ENCODE measurements around the gene CLSTN1. TPM values are rescaled to one million over a fixed set of nuclear protein-coding genes. Genes with fewer than 3 reads are reported as not detected.
A peak's percentile ranks its signal among the peaks of the same experiment; 100 is the strongest.

Gene CLSTN1
- total RNA-seq = 49.4 and 70.9 TPM in 2 replicates
- 81.5 and 95.1 TPM in 2 replicates for polyA plus RNA-seq

- H3K9me3 ChIP-seq (ENCODE audit: low read depth) = no peaks in the 10 kb centered on the region
- TF ChIP-seq, protein P1, sequence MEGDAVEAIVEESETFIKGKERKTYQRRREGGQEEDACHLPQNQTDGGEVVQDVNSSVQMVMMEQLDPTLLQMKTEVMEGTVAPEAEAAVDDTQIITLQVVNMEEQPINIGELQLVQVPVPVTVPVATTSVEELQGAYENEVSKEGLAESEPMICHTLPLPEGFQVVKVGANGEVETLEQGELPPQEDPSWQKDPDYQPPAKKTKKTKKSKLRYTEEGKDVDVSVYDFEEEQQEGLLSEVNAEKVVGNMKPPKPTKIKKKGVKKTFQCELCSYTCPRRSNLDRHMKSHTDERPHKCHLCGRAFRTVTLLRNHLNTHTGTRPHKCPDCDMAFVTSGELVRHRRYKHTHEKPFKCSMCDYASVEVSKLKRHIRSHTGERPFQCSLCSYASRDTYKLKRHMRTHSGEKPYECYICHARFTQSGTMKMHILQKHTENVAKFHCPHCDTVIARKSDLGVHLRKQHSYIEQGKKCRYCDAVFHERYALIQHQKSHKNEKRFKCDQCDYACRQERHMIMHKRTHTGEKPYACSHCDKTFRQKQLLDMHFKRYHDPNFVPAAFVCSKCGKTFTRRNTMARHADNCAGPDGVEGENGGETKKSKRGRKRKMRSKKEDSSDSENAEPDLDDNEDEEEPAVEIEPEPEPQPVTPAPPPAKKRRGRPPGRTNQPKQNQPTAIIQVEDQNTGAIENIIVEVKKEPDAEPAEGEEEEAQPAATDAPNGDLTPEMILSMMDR (IDR thresholded peaks at IDR 0.05; ENCODE audit: low read depth, low read length) = no peak
- DNase-seq (ENCODE audit: low read depth in 1 of 2, low spot score in 1 of 2) = peak; percentile 91 to 94
- no peaks in the 10 kb centered on the region for H3K27me3 ChIP-seq
- H3K4me1 ChIP-seq (ENCODE audit: low read depth) = peaks cover 20% of the 10 kb centered on the region
- H3K36me3 ChIP-seq = no peaks in the 10 kb centered on the region
- H3K4me3 ChIP-seq = peak within 1 kb of the TSS; percentile 90
- H3K27ac ChIP-seq = no peak within 1 kb of the TSS
Measured at GRCh38 chr1:9823943-9824701, at the start of gene CLSTN1. TSS of gene CLSTN1 (minus strand) at chr1:9823965. CDS start at chr1:9823733, 232 bp downstream.

- TF ChIP-seq, protein P1 (IDR thresholded peaks at IDR 0.05; ENCODE audit: low read depth, low read length) = no peak
- no peak overlapping the region for H3K4me3 ChIP-seq
- no peak overlapping the region for H3K27ac ChIP-seq
- H3K4me1 ChIP-seq (ENCODE audit: low read depth) = peaks cover 17% of the 10 kb centered on the region
- H3K27me3 ChIP-seq = no peaks in the 10 kb centered on the region
- H3K9me3 ChIP-seq (ENCODE audit: low read depth) = no peaks in the 10 kb centered on the region
- H3K36me3 ChIP-seq = peaks cover 4% of the 10 kb centered on the region
- no peak for DNase-seq (ENCODE audit: low read depth in 1 of 2, low spot score in 1 of 2)
Measured at GRCh38 chr1:9873385-9873784, 49.6 kb upstream of the CLSTN1 start.

DNA sequence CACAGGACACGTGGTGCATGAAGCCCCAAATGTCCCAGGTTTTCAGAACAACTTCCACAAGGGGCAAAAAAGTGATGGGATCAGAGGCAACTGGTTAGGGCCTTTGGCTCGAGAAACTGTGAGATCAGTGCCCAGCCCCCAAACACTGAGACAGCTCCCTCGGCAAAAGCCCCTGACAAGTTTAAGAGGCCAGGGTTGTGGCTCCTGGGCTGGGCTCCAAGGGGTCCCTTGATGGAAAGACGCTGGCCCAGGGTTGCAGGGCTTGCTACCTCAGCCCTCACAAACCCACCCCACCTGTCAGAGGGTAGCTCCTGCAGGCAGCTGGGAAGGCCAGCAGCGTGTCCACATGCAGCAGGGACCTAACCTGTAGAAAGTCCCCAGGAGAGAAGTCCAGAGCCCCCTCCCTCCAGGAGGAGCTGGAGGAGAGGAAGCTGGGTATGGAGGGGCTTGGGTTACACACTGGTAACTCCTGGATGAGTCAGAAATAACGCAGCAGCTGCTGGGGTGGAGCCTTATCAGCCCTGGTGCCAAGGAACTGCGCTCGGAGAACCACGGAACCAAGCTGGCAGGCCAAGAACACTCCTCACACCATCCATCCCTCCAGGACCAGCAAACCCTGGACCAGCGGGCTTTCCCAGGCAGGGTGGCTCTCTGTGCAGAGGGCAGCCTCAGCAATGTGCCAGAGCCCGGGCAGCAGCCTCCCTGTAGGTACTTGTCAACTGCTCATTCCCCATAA is 48.8 kb upstream of the CLSTN1 start:
- TF ChIP-seq, protein P1 (IDR thresholded peaks at IDR 0.05; ENCODE audit: low read depth, low read length) = no peak
- Histone ChIP-seq H3K36me3 (peaks cover 4% of the 10 kb centered on the region), H3K4me1 (ENCODE audit: low read depth) (peaks cover 16% of the 10 kb centered on the region)

DNA sequence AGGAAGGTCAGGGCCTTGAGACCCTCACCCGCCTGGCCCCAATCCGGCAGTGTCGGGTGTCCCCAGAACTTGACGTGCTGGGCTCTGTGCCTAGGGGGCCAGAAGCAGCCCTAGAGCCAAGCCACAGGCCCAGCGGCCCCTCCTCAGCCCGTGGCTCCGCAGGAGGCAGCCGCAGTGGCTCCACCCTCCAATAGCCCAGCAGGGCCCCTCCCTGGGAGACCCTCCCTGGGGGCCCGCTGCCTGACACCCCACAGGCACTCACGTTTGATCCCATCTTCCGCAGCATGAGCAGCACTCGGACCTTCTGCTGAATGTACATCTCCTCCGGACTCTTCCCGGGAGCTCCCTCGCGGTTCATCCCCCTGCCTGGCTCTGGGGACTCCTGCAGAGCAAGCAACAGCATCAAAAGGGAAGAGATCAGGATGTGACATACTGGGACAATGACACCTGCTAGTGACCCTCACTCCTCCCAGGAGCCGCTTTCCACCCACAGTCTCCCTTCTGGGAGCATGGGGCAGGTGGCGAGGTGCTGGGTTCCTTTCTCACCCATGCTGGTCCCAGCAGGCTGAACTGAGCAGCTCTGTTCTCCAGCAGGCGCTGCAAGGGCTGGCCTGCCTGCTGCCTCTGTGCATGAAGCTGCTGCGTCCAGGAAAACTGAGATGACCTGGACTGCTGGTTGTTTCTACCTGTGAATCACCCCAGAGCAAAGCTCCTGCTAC is 48.1 kb upstream of the CLSTN1 start:
- DNase-seq (ENCODE audit: low read depth in 1 of 2, low spot score in 1 of 2) = no peak
- H3K27me3 ChIP-seq = no peaks in the 10 kb centered on the region
- peaks cover 4% of the 10 kb centered on the region for H3K36me3 ChIP-seq
- H3K27ac ChIP-seq = no peak overlapping the region
- peaks cover 9% of the 10 kb centered on the region for H3K4me1 ChIP-seq (ENCODE audit: low read depth)
- TF ChIP-seq, protein P1 (IDR thresholded peaks at IDR 0.05; ENCODE audit: low read depth, low read length) = no peak
- no peak overlapping the region for H3K4me3 ChIP-seq
- H3K9me3 ChIP-seq (ENCODE audit: low read depth) = no peaks in the 10 kb centered on the region

More for the DNA sequence above, 48.8 kb upstream of the CLSTN1 start:
- H3K4me3 ChIP-seq = no peak overlapping the region
- DNase-seq (ENCODE audit: low read depth in 1 of 2, low spot score in 1 of 2) = no peak
- H3K27me3 ChIP-seq = no peaks in the 10 kb centered on the region
- no peak overlapping the region for H3K27ac ChIP-seq
- no peaks in the 10 kb centered on the region for H3K9me3 ChIP-seq (ENCODE audit: low read depth)

DNA sequence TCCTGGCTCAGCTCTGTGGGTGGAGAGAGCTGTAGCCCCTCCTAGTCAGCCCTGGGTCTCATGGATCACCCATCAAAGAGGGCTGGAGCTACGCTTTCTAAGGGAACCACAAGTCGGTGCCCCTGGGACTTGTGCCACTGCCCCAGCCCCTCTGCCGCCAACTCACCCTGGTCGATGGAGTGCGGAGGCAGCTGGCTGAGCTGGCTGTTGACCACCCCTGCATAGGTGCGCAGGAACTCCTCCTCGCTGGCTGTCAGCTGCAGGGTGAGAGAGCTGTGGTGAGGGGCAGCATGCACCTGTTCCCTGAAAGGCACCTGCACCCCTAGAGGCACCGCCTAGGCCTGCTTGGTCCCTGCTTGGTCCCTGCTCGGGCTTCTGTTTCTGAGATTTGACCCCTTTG is 47.3 kb upstream of the CLSTN1 start:
- DNase-seq (ENCODE audit: low read depth in 1 of 2, low spot score in 1 of 2) = no peak
- H3K4me1 ChIP-seq (ENCODE audit: low read depth) = peaks cover 8% of the 10 kb centered on the region

More for the DNA sequence above, 47.3 kb upstream of the CLSTN1 start:
- H3K27ac ChIP-seq = no peak overlapping the region
- H3K36me3 ChIP-seq = peaks cover 4% of the 10 kb centered on the region
- H3K4me3 ChIP-seq = no peak overlapping the region
- no peaks in the 10 kb centered on the region for H3K9me3 ChIP-seq (ENCODE audit: low read depth)
- H3K27me3 ChIP-seq = no peaks in the 10 kb centered on the region
- TF ChIP-seq, protein P1 (IDR thresholded peaks at IDR 0.05; ENCODE audit: low read depth, low read length) = no peak

Data from cardiac muscle cell (in vitro differentiated cells and primary cell).